HG03066 (cell line): ENCODE data around the gene SORCS2.

Experiments
- ATAC-seq: cut with Tn5 transposase; IDR thresholded peaks from one replicate; pipeline ENCODE4 v1.9.1; 2021; ENCODE audit warnings: low read depth; ENCODE audit not compliant: unreplicated experiment

The SORCS2 gene

DNA sequence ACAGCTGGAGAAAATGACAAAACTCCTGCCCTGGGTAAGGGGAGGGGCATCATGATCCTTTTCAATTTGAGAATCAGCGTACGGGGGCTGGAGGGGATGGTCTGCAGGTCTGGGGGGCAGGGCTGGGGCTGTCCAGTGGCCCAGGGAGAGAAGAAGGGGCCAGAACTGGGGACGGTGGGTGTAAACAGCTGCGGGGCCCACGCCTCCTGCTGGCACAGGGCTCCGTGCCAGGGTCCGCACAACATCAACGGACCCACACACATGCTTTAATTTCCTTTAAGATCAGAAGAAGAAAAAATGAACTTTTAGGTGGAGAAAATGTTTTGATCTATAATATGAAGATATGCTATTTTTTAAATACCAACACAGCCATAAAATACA lies 190.3 kb downstream of the SORCS2 start:
- no peak for ATAC-seq

DNA sequence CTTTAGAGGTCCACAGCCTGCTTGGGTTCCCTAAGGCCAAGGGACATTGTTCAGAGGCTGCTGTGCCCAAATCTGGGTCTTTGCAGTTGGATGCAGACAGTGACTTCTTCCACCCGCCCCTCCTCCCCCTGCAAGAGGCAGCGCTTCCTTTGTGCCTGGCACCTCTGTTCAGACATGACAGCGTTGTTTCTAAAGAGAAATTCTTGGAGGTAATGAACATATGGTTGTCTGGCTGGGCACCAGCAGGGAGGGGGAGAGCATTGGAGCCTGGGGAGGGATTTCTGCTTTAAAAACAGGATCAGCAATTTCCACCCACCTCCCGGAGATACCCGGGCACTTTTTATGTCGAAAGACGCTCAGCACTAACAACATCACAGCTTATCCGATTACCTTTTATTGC lies 190.9 kb downstream of the SORCS2 start:
- no peak for ATAC-seq

DNA sequence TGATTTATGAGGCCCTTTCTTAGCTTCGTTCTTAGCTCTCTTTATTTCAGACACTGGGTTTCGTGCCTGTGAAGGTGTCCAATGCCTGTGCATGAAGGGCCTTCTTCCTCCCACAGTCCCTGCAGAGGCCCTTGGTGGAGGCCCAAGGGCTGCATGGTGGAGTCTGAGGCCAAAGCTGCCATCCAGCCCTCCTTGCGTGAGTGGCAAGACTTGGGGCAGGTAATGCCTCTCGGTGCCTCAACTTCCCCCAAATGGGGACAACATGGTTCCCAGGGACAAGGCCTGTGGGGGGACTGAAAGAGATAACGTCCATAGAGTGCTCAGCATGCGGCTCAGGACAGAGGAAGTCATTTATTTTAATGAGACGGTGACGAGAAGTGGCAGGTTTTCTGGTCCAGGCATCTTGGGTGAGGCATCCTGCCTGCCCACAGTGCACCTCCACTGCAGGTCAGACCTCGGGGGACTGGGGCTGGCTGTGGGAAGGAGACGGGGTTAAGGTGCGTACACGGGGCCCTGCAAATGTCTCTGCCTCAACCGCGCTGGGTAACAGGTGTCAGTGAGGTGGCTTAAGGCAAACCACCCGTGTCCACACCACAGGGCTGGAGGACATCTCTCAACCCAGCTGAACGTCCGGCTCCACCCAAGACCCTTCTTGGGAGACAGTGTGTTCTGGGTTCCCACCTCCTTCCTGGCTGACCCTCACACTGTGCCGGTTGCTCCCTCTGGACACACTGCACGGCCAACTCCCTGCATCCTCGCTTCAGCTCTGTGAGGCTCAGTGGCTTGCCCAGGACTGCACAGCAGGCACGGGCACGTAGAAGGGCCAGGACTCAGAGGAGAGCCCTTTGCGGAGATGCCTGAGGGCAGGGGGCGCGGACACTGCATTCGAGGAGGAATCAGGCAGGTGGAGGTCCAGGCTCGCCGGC lies 191.9 kb downstream of the SORCS2 start:
- ATAC-seq: no peak

DNA sequence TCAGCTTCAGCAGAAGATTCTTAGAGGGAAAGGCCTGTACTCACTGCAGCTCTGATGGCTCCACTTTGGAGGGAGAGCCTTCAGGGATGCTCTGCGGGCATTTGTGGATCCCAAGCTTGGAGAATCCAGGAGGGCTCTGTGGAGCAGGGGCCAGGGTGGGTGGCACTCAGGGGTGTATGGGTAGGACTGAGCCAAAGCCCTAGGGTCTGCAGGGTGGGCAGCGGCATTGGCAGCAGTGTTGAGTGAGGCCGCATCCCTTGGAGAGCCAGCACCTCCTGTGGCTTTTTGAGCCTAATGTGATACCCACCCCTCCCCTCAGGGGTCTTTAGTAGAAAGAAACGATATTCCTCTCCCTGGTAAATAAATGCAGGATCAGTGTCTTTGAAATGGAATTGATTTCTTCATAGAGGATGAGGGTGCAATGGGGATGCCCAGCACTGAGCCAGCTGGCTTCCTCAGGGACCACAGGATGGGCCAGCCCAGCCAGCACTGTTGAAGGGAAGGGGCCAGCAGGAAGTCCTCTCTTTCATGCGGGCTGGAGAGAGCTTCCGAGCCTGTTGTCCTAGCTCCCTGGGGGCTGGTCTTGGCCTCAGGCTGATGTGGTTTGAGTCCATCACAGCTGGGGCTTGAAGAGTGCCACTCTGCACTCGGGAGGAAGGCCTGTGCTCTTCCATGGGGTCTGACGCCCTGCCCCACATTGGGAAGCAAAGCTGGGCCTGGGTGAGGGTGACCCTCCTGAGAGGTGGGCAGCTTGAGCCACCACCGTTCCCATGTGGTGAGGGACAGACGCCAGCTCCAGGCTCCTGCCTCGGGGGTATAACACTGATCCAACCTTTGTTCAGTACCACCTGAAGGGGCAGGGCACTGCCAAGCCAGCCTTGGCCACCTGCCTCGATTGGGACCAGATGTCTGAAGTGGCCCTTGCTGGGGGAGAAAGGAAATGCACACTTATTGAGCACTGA lies 192.9 kb downstream of the SORCS2 start:
- ATAC-seq: no peak

DNA sequence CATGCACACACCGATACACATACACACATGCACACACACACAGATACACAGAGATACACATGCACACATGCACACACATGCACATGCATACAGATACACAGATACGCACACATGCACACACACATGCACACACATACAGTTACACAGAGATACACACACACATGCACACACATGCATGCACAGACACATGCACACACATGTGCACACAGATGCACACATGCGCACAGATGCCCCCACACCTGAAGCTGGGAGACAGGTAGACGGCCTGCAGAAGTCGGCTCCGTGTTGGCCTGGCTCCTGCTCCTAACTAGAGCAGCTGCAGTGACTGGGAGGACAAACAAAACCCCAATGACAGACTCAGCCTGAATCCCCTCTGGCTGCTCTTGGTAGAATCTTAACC lies 195.6 kb downstream of the SORCS2 start:
- ATAC-seq: no peak

DNA sequence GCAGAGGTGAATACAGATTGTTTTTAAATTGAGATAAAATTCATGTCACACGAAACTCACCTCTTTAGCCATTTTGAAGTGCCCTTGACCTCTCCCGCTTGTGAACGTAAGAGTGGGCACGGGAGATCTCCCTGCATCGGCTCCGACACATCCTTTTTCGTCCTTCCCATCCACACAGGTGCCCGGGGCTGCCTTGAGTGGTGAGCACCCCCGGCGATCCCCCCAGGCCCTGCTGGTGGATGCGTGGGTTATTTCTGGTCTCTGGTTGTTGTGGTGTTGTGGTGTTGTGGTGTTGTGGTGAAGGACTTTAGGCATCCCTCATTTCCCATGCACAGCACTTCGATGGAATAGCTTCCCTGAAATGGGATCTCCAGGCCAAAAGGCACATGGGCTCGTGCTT lies 196.3 kb downstream of the SORCS2 start:
- no peak for ATAC-seq

DNA sequence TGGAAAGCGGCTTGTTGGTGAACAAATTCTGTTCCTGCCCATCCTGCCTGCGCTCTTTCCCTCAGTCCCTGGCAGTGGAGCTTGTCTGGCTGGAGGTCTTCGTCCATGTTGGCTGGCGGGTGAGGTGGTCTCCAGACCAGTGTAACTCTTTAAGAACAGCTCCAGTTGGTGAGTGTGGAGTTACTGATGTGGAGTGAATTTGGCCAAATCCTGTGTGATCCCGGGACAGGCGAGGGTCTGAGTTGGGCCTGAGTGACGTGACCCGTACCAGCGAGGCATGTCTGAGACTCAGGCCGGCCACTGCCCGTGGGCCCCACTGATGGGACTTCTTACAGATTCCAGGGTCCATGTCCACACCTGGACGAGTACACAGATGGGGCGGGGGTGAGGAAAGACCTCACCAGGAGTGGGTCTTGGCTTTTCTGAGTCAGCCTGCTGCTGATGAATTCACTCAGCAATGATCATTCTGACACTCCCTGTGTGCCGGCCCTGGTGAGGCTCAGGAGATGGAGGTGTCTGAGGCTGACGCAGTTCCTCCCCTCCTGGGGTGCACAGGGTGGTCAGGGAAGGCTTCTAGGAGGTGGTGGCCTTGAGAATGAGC lies 196.9 kb downstream of the SORCS2 start:
- ATAC-seq: no peak

DNA sequence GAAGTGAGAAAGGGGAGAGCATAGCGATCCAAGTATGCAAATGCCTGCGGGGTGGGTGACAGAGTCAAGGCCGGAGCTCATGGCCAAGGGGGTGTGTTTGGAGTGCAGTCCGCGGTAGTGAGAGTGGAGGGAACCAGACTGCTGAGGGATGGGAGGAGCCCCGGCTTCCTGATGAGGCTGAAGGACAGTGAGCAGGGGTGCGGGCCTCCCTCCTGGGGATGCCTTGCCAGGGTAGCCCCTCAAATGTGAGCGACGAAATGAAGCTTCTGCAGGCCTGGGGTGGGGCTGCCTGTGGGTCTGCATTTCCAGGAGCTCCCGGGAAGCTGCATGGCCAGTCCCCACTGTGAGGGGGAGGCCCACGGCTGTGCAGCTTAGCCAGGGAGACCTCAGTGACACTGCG lies 197.4 kb downstream of the SORCS2 start:
- ATAC-seq: no peak

DNA sequence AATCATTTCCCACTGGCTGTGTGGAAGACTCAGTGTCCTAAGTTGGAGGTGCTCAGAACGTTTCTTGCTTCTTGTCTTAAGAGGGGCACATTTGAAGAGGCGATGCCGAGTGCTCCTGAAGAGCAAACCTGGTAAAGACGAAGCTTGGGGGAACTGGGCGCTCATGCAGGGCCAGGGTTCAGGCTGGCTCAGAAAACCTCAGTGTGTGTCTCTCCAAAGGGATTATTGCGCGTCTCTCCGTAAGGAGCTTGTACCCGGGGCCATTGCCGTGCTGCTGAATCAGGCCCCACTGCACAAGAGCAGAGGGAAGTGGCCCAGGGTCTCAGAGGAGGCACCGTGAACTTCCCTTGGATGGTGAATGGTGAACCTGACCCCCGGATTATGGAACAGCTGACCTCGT lies 198.0 kb downstream of the SORCS2 start:
- ATAC-seq: no peak

DNA sequence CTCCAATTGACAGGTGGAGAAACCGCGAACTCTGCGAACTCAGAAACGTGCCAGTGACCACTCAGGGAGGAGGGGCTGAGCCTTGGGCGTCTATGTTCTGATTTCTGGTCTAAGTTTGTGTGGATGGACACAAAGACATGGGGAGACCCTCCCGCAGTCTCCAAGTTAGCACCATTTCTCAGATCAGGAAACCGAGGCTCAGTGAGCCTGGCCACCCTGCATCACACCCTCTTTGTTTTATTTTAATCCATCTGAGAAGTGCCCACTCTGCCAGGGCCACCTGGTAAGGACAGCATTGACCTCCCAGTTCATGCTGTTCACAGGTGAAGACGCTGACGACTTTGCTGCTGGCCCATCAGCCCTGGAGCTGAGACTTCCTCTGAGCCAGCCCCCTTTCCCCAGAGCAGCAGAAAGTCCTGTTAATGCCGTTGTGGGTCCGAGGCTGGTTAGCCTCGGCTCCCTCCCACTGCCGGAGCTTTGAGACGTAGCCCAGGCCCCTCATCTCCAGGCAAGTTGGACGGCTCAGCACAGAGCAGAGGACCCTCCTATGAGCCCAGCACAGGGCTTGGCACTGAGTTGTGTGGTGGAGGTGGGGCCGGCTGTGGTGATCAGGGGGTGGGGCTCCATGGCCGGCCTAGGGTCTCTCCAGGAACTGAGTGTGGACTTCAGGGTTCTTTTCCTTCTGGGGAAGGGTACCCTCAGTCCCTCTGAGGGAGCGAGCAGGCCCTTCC lies 198.7 kb downstream of the SORCS2 start:
- ATAC-seq: no peak

DNA sequence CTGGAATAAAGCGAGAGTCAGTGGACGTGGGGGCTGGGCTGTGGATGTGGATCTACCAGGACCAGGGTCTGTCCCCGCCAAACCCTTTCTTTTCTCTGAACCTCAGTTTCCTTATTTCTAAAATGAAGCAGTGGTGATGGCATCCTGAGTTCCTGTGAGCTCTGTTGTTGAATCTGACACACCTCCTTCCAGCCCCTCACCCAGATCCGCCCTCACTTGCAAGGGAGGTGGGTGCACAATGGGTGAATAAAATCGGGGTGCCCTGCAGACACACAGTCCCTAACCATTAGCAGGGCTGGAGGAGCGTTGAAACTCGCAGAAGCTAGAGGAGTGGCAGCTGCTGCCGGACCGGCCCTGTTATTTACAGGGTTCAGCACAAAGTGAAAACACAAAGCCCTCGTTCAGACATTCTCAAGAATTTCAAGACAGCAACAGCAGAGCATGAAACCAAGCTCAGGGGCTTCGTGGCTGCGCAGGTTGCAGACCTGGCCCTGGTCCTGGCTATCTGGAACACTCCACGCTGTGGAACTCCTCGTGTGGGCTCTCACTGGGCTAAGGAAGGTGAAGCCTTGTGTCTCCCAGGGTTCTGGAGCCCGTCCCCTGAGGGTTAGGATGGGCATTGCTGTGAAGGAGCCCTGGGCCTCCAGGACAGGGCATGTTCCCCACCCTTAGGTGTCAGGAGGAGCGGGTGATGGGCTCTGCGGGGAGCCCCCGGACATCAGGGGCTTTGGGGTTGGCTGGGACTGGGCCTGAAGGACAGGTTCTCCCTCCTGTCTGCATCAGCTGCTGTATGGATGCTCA lies 199.5 kb downstream of the SORCS2 start:
- ATAC-seq: no peak

DNA sequence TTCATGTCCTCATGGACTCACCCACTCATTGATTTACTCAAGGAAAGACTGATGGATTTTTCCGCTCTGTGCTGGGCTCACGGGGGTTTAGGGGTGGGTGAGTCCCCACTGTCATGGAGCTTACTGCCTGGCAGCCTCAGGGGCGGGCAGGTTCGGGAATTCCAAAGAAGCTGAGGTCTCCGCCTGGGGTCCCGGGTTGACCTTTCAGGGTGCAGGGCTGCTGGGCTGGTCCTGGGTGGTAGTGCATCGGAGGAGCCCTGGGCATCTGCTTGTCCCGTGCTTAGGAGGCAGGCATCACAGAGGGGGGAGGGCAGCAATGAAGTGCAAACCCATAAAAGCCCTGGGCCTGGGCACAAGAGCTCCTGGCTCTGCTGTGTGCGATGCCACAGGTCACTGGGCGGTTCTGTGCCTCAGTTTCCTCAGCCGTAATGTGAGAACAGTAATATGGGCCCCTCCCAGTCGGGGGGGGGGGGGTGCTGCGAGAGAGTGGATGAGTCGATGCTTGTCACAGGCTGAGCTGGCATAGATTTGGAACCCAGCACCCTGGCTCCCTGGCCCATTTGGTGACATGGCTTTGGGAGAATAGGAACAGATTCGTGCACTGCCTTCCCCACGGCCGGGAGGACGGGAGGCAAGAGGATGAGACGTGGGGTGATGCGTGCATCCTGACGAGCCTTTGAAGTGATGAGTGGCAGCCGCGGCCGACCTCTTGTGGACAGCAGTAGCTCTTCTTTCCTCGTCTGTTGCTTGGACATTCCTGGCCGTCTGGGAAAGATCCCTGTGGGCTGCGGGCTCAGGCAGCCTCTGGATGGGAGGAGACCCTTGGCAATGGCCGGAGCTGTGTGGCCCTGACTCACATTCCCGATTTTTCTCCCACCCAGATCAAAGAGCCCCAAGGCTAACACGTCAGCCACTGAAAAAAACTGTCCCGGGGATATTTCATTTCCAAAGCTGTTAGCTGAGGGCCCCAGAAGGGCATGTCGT lies 200.4 kb downstream of the SORCS2 start:
- ATAC-seq: no peak

DNA sequence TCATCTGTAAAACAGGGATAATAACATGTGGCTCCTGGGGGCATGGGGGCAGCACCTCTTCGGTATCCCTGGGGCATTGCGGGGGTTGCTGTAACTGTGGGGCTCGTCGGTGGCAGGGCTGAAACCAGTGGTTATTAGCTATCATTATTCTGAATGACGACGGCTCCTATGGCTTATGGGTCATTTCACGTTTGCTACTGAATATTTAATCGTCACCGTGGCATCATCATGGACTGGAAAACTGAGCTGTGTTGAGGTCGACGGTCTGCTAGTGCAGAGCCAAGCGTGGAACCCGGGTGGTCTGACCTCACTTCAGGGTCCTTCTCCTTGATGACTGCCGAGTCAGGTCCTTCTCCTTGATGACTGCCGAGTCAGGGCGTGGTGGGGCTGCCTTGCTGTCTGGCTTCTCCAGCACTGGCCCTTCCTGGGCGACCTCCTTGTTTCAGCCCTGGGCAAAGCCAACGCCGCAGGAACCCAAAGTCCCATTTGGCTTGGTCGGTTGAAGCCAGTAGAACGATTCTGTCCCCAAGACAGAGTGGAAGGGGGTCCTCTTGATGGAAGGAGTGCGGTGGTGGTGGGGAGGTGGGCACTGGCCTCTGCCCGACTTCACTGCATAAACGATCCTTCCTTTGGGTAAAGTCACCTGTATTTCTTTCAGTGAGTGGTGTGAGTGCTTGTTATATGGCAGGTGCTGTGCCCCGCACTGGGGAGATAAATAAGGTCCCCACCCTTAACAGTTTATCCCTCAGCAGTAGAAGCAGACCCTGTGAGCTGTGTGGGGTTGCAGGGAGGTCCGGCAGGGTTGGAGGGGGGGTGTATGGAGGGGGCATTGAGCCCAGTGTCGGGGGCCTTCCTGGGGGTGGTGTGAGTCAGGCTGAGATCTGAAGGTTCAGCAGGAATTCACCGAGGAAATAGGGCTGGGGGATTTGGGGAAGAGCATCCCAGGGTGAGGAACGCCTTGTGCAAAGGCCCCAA lies 201.6 kb downstream of the SORCS2 start:
- ATAC-seq: no peak

DNA sequence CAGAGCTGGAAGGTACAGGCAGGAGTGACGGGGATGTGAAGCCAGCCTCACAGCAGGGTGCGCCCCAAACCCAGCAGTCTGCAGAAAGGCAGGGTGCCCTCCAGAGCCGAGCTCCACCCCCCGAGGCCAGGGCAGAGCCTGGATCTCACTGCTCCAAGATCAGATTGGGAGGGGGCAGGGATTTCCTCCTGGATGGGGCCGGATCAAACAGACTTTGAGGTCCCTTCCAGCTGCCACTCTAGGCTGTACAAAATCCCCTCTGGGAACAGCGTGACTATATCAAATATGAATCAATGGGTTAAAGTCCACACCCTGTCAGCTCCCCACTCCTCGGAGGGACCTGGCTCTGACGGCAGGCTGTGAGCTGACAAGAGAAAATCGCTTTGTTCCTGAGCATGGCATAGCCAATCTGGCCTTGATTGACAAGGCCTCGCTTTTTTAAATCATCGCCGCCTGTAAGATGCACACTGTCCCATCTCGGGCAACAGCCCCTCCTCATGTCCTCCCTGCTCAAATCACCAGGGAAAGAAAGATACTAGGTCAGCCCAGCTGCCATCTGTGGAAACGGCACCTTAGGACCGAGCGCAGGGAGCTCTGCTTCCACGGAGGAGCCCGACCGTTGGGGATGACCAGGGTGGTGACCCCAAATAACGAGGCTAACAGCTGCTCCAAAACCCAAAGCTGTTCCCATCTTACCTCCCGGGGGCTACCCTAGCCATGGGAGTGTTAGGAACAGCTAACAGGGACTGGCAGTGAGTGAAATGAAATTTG lies 202.5 kb downstream of the SORCS2 start:
- ATAC-seq: no peak

DNA sequence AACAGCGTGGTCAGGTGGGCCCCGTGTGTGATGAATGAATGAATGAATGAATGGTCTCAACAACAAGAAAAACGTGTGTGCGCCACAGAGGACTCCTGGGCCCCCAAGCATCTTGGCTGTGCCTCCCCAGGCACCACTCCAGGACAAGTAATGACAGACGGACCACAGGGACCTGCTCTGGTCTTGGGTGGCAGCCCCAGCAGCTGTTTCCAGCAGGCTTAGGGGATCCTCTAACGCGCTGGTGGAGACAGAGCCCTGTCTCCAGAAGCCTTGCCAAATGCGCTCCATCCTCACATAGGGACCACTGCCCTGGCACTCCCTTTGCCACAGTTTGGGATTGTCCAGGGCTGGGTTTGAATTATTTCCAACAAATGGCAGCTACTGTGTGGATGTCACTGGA lies 203.3 kb downstream of the SORCS2 start:
- no peak for ATAC-seq

DNA sequence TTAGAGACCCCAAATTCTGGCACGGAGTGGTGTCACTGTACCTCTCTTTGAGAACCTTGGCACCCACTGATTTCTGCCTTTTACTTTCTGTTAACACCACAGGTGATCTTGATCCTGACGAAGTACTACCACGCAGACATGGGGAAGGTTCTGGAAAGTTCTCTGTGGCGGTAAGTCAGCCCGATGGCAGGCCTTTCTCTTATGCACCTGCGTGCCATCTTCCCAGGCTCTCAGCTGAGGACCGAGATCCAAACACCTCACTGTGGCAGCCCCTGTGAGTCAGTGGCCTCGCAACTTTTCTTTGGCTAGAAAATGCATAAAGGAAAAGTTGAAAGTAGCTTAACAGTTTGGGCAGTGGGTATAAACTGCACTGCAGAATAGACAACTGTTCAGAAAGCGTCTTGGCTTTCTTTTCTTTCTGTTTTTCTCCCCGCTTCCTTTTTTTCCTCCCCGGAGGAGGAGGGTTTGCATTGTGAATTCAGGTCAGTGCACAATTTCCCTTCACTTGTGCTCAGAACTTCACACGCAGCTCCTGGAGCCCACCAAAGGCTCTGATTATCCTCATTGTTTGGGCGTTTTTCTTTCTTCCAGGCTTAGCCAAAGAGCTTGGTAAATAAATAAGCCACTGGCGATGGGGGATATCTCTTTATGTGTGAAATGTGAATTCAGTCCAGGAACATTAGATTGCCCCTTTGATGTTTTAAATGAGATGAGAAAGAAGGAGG lies 204.0 kb downstream of the SORCS2 start:
- no peak for ATAC-seq
